ENCODE data around the gene NEK7.
"Not testable (repeated sequence)": the region's sequence is repeated elsewhere in the genome, so short reads cannot be mapped to it uniquely, and the experiment has no call there.

GRCh38 chr1:198227010-198227409 lies 70.2 kb downstream of the NEK7 start:
- TF ChIP-seq POLR2A (IDR thresholded peaks at IDR 0.05; ENCODE audit: low read length); GATA1 (IDR thresholded peaks at IDR 0.05; ENCODE audit: low read depth, low read length): not testable (repeated sequence)
